GM21423 (cell line): ENCODE data around the gene ALDH16A1.

ENCODE experiments used
- ATAC-seq: cut with Tn5 transposase; IDR thresholded peaks from one replicate; pipeline ENCODE4 v1.9.1; 2021; ENCODE audit warnings: mild to moderate bottlenecking, moderate library complexity; ENCODE audit not compliant: unreplicated experiment

ALDH16A1 gene

GRCh38 chr19:49453013-49453756, at the start of gene ALDH16A1:
ALDH16A1 (plus strand) TSS chr19:49453225; CDS start chr19:49453332, 107 bp downstream.
- peak; percentile 83 for ATAC-seq

GRCh38 chr19:49403404-49404187, 49.4 kb upstream of the ALDH16A1 start:
- ATAC-seq: no peak

- no peak for ATAC-seq
Observed at GRCh38 chr19:49407079-49407478, 45.9 kb upstream of the ALDH16A1 start.

GRCh38 chr19:49407482-49408015, 45.5 kb upstream of the ALDH16A1 start:
- no peak for ATAC-seq

- no peak for ATAC-seq
Observed at GRCh38 chr19:49408816-49409440, 44.1 kb upstream of the ALDH16A1 start.

GRCh38 chr19:49409441-49410029, 43.5 kb upstream of the ALDH16A1 start:
- no peak for ATAC-seq

- ATAC-seq: no peak
Observed at GRCh38 chr19:49411681-49412326, 41.2 kb upstream of the ALDH16A1 start.

GRCh38 chr19:49413348-49413747, 39.7 kb upstream of the ALDH16A1 start:
- no peak for ATAC-seq

GRCh38 chr19:49414256-49414655, 38.8 kb upstream of the ALDH16A1 start:
- ATAC-seq: no peak

GRCh38 chr19:49415102-49415809, 37.8 kb upstream of the ALDH16A1 start:
- ATAC-seq: no peak

GRCh38 chr19:49415810-49416200, 37.2 kb upstream of the ALDH16A1 start:
- ATAC-seq: no peak

- ATAC-seq: no peak
Observed at GRCh38 chr19:49417088-49417487, 35.9 kb upstream of the ALDH16A1 start.

GRCh38 chr19:49418511-49418910, 34.5 kb upstream of the ALDH16A1 start:
- ATAC-seq: no peak

GRCh38 chr19:49419173-49419572, 33.9 kb upstream of the ALDH16A1 start:
- ATAC-seq: no peak

- ATAC-seq: no peak
Observed at GRCh38 chr19:49420227-49420626, 32.8 kb upstream of the ALDH16A1 start.

GRCh38 chr19:49421039-49421877, 31.8 kb upstream of the ALDH16A1 start:
- ATAC-seq: no peak

- no peak for ATAC-seq
Observed at GRCh38 chr19:49421878-49422202, 31.2 kb upstream of the ALDH16A1 start.

GRCh38 chr19:49422407-49423070, 30.5 kb upstream of the ALDH16A1 start:
- no peak for ATAC-seq
